Fibroblast of mammary gland (primary cell): Measurements from ENCODE around the gene ZC3HAV1.
"Not testable (repeated sequence)": the region's sequence is repeated elsewhere in the genome, so short reads cannot be mapped to it uniquely, and the experiment has no call there.

Experiments
- DNase-seq: peaks from one replicate; pipeline ENCODE4 v3.0.0-alpha.2; 2010; ENCODE audit warnings: low read depth
- H3K4me3 ChIP-seq: 2 replicates; pipeline ENCODE4 v1.5.1; 2011; ENCODE audit warnings: low read depth, mild to moderate bottlenecking, low read length, moderate library complexity; ENCODE audit not compliant: control insufficient read depth
- CTCF ChIP-seq: conservative IDR thresholded peaks from 2 replicates; pipeline ENCODE4 v1.5.1; 2011; ENCODE audit warnings: low read depth, low read length, inconsistent platforms; ENCODE audit not compliant: control insufficient read depth, insufficient read depth

ZC3HAV1 gene

GRCh38 chr7:139108266-139109187 is 993 bp downstream of the ZC3HAV1 start:
- DNase-seq = peak; percentile 10
- H3K4me3 ChIP-seq = peak overlapping the region; percentile 88
- no peak for TF ChIP-seq CTCF

- no peak overlapping the region for H3K4me3 ChIP-seq
- DNase-seq = no peak
- TF ChIP-seq CTCF = no peak
These were observed 2.6 kb downstream of the ZC3HAV1 start for GRCh38 chr7:139106959-139107358.

DNA sequence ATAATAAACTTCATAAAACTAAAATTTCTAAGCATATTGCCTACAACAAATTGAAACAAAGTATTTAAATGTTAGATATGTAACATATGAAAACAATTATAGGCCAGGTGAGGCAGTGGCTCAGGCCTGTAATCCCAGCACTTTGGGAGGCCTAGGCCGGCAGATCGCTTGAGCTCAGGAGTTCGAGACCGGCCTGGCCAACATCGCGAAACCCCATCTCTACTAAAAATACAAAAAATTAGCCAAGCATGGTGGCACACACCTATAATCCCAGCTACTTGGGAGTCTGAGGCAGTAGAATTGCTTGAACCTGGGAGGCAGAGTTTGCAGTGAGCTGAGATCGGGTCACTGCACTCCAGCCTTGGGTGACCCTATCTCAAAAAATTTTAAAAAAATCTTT is 3.3 kb downstream of the ZC3HAV1 start:
- H3K4me3 ChIP-seq, DNase-seq: not testable (repeated sequence)

DNA sequence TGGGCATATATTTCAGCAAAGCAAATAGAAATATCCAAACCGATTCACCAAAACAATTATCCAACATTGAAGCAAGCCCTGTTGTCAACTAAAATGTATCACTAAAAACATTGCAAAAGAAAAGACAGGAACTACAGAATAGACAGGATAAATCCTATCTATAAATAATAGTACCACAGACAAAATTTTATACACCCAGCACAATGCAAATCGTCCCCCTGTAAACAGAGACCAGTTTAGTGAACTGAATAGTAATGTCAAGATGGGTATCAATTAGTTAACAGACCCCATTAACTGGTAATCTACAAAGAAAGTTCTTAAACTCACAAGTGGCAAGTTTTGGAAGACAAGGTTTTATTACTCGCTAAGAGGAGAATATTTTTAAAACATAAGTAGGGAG is 4.0 kb downstream of the ZC3HAV1 start:
- DNase-seq = no peak
- H3K4me3 ChIP-seq = no peak overlapping the region
- no peak for TF ChIP-seq CTCF

- H3K4me3 ChIP-seq = no peak overlapping the region
- no peak for TF ChIP-seq CTCF
- DNase-seq = no peak
These were observed 5.4 kb downstream of the ZC3HAV1 start for GRCh38 chr7:139104091-139104450.

- no peak for TF ChIP-seq CTCF
- H3K4me3 ChIP-seq = no peak overlapping the region
- no peak for DNase-seq
These were observed 6.3 kb downstream of the ZC3HAV1 start for GRCh38 chr7:139103057-139103815.

GRCh38 chr7:139101637-139102158 is 7.8 kb downstream of the ZC3HAV1 start:
- H3K4me3 ChIP-seq = not testable (repeated sequence)

More at GRCh38 chr7:139101637-139102158, 7.8 kb downstream of the ZC3HAV1 start:
- not testable (repeated sequence) for DNase-seq
